ENCODE data around the gene SEMA7A.

SEMA7A gene

DNA sequence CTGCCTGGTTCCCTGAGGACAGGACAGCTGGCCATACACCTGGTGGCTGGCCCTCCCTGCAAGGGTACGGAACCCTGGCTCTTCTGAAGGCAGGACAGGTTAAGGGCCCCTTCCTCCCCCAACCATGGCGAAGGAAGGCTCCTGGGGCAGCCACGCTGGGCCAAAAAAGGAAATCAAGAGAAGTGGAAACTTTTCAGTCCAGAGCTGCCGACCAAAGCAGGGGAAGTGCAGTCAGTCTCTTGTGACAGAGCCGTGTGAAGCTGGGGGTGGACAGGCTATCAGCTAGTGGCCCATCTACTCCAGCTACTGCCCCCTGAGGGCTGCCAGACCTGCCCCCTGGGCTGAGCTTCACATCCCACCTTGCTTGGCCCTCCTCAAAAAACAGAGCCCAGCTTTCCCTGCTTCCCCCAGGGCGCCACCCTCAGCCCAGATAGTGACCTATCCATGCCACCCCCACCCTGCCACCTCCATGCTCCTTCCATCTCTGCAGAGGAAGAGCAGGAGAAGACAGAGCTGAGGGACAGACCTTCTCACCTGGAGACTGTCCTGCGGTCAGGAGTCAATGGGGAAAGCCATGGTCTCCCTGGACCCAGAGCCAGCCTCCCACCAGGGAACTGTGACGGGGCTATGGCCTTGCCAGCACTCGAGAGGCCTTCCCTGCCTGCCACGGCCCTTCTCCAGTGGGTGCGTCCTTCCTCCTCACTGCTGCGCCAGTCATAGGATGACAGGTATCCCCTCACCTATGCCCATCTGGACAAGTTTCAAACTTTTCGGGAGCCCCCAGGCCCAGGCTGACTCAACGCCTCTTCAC, 4.6 kb downstream of the SEMA7A start:
- Histone ChIP-seq H3K9ac (ENCODE audit: insufficient read length) (no peak overlapping the region), H3K9me3 (ENCODE audit: low read depth, low read length) (no peaks in the 10 kb centered on the region), H3K27ac (no peak overlapping the region), H3K4me3 (no peak overlapping the region), H3K36me3 (ENCODE audit: insufficient read depth, low read length) (no peaks in the 10 kb centered on the region)
- TF ChIP-seq POLR2AphosphoS5 (IDR thresholded peaks at IDR 0.05; ENCODE audit: borderline replicate concordance, low read depth, low read length) (no peak), EZH2 (IDR thresholded peaks at IDR 0.05) (no peak), FOXP2 (optimal IDR thresholded peaks at IDR 0.05; ENCODE audit: control extremely low read depth, extremely low read length, insufficient read depth) (no peak)
- no peak for DNase-seq (ENCODE audit: low read depth, low spot score)

GRCh38 chr15:74428442-74428787, 5.3 kb downstream of the SEMA7A start:
- Histone ChIP-seq H3K9ac (ENCODE audit: insufficient read length) (no peak overlapping the region), H3K36me3 (ENCODE audit: insufficient read depth, low read length) (no peaks in the 10 kb centered on the region), H3K4me3 (no peak overlapping the region), H3K9me3 (ENCODE audit: low read depth, low read length) (no peaks in the 10 kb centered on the region), H3K27ac (no peak overlapping the region)
- no peak for DNase-seq (ENCODE audit: low read depth, low spot score)
- TF ChIP-seq EZH2 (IDR thresholded peaks at IDR 0.05) = no peak
- TF ChIP-seq POLR2AphosphoS5 (IDR thresholded peaks at IDR 0.05; ENCODE audit: borderline replicate concordance, low read depth, low read length) = no peak

DNA sequence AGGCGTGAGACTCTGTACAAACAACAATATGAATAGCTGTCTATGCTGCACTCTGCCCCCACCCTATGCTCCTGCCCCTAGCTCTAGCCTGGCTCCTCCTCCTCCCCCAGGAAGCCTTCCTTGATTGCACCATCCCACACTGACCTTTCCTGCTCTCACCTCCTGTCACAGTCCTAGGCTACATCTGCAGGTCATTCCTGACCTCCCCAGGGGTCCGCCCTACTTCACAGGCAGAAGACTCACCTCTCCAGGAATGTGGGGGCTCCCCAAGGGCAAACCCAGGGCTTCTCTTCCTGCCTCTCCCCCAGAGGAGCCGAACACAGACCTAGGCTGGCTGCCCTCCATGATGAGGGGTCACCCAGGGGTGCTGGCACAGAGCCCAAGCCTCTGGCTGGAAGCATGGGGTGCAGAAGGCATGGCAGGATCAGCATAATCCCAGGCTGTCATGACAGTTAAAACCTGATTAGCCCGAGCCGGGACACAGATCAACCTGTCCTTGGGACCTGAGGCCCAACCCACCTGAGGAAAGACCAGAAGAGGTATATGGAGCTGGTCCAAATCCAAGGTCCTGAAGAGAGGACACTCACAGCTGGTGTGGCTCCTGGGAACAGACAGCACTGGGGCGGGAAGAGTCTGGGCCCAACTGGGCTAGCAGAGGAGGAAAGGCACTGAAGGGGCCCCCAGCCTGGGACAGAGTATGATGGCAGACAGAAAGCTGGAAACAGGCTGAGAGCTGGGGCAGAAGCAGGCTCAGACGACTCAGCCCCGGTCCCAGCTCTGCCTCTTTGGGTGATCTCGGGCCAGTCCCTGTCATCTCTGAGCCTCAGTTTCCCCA, 5.9 kb downstream of the SEMA7A start:
- Histone ChIP-seq H3K4me3 (no peak overlapping the region), H3K9ac (ENCODE audit: insufficient read length) (no peak overlapping the region), H3K27ac (no peak overlapping the region), H3K36me3 (ENCODE audit: insufficient read depth, low read length) (no peaks in the 10 kb centered on the region), H3K9me3 (ENCODE audit: low read depth, low read length) (no peaks in the 10 kb centered on the region)
- no peak for TF ChIP-seq FOXP2 (optimal IDR thresholded peaks at IDR 0.05; ENCODE audit: control extremely low read depth, extremely low read length, insufficient read depth)
- TF ChIP-seq POLR2AphosphoS5 (IDR thresholded peaks at IDR 0.05; ENCODE audit: borderline replicate concordance, low read depth, low read length) = no peak
- TF ChIP-seq EZH2 (IDR thresholded peaks at IDR 0.05) = no peak
- DNase-seq (ENCODE audit: low read depth, low spot score) = no peak

- Histone ChIP-seq H3K9me3 (ENCODE audit: low read depth, low read length) (no peaks in the 10 kb centered on the region), H3K27ac (no peak overlapping the region), H3K4me3 (no peak overlapping the region), H3K9ac (ENCODE audit: insufficient read length) (no peak overlapping the region), H3K36me3 (ENCODE audit: insufficient read depth, low read length) (no peaks in the 10 kb centered on the region)
- TF ChIP-seq POLR2AphosphoS5 (IDR thresholded peaks at IDR 0.05; ENCODE audit: borderline replicate concordance, low read depth, low read length) = no peak
- no peak for TF ChIP-seq FOXP2 (optimal IDR thresholded peaks at IDR 0.05; ENCODE audit: control extremely low read depth, extremely low read length, insufficient read depth)
- TF ChIP-seq EZH2 (IDR thresholded peaks at IDR 0.05) = no peak
- DNase-seq (ENCODE audit: low read depth, low spot score) = no peak
Measured at GRCh38 chr15:74426404-74427281, 7.1 kb downstream of the SEMA7A start.

GRCh38 chr15:74425630-74426029, 8.1 kb downstream of the SEMA7A start:
- Histone ChIP-seq H3K9me3 (ENCODE audit: low read depth, low read length) (no peaks in the 10 kb centered on the region), H3K36me3 (ENCODE audit: insufficient read depth, low read length) (no peaks in the 10 kb centered on the region), H3K27ac (no peak overlapping the region), H3K9ac (ENCODE audit: insufficient read length) (no peak overlapping the region), H3K4me3 (no peak overlapping the region)
- TF ChIP-seq FOXP2 (optimal IDR thresholded peaks at IDR 0.05; ENCODE audit: control extremely low read depth, extremely low read length, insufficient read depth) = no peak
- TF ChIP-seq EZH2 (IDR thresholded peaks at IDR 0.05) = no peak
- TF ChIP-seq POLR2AphosphoS5 (IDR thresholded peaks at IDR 0.05; ENCODE audit: borderline replicate concordance, low read depth, low read length) = no peak
- no peak for DNase-seq (ENCODE audit: low read depth, low spot score)

DNA sequence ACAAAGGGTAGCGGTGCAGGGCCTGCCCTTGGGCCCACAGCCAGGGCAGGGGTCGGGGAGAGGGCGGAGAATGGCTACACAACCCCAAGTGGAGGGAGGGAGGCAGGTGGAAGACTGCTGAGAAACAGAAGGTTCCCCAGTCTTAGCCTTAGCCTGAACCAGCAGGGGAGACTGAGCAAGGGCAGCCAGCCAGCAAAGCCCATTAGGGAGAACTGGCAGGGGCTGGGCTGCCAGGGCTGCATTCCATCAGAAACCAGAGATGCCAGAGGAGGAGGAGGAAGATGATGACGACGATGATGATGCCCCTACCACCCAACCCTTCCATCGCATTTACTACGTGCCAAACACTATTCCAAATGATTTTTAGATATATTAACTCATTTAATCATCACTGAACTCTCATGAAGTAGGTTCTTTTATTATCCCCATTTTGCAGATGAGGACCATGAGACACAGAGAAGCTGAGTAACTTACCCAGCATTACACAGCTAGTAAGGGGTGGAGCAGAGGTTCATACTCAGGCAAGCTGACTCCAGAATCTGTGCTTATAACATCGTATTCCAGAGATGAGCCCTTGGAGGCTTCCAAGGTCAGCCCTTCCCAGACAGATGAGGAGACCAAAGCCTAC, 8.7 kb downstream of the SEMA7A start:
- no peak overlapping the region for H3K27ac ChIP-seq
- H3K9ac ChIP-seq (ENCODE audit: insufficient read length) = no peak overlapping the region
- H3K36me3 ChIP-seq (ENCODE audit: insufficient read depth, low read length) = no peaks in the 10 kb centered on the region
- TF ChIP-seq FOXP2 (optimal IDR thresholded peaks at IDR 0.05; ENCODE audit: control extremely low read depth, extremely low read length, insufficient read depth) (no peak), EZH2 (IDR thresholded peaks at IDR 0.05) (no peak), POLR2AphosphoS5 (IDR thresholded peaks at IDR 0.05; ENCODE audit: borderline replicate concordance, low read depth, low read length) (no peak)
- H3K4me3 ChIP-seq = no peak overlapping the region
- DNase-seq (ENCODE audit: low read depth, low spot score) = no peak
- no peaks in the 10 kb centered on the region for H3K9me3 ChIP-seq (ENCODE audit: low read depth, low read length)

GRCh38 chr15:74423431-74424257, 10.1 kb downstream of the SEMA7A start:
- no peaks in the 10 kb centered on the region for H3K9me3 ChIP-seq (ENCODE audit: low read depth, low read length)
- no peaks in the 10 kb centered on the region for H3K36me3 ChIP-seq (ENCODE audit: insufficient read depth, low read length)
- no peak for DNase-seq (ENCODE audit: low read depth, low spot score)
- no peak overlapping the region for H3K4me3 ChIP-seq
- no peak overlapping the region for H3K27ac ChIP-seq
- no peak overlapping the region for H3K9ac ChIP-seq (ENCODE audit: insufficient read length)
- TF ChIP-seq FOXP2 (optimal IDR thresholded peaks at IDR 0.05; ENCODE audit: control extremely low read depth, extremely low read length, insufficient read depth) (no peak), EZH2 (IDR thresholded peaks at IDR 0.05) (no peak), POLR2AphosphoS5 (IDR thresholded peaks at IDR 0.05; ENCODE audit: borderline replicate concordance, low read depth, low read length) (no peak)
